Measurements from ENCODE around the gene DOCK2.
"Not testable (repeated sequence)": the region's sequence is repeated elsewhere in the genome, so short reads cannot be mapped to it uniquely, and the experiment has no call there.

Gene DOCK2

GRCh38 chr5:169651526-169651925, 14.5 kb downstream of the DOCK2 start:
- no peaks in the 10 kb centered on the region for H3K9me3 Mint-ChIP-seq
- H3K4me3 Mint-ChIP-seq = peak overlapping the region; percentile 59
- H3K27me3 Mint-ChIP-seq = no peaks in the 10 kb centered on the region
- DNase-seq = no peak
- peak overlapping the region; percentile 95 for H3K27ac Mint-ChIP-seq
- peaks cover 100% of the 10 kb centered on the region for H3K4me1 Mint-ChIP-seq (ENCODE audit: low read depth)
- H3K36me3 Mint-ChIP-seq (ENCODE audit: low read depth) = peaks cover 94% of the 10 kb centered on the region

GRCh38 chr5:169652057-169652456, 15.0 kb downstream of the DOCK2 start:
- no peaks in the 10 kb centered on the region for H3K9me3 Mint-ChIP-seq
- H3K27ac Mint-ChIP-seq = peak overlapping the region; percentile 95
- H3K36me3 Mint-ChIP-seq (ENCODE audit: low read depth) = peaks cover 95% of the 10 kb centered on the region
- H3K4me3 Mint-ChIP-seq = no peak overlapping the region
- DNase-seq = no peak
- no peaks in the 10 kb centered on the region for H3K27me3 Mint-ChIP-seq
- peaks cover 100% of the 10 kb centered on the region for H3K4me1 Mint-ChIP-seq (ENCODE audit: low read depth)

- Mint-ChIP-seq H3K27ac (peak overlapping the region; percentile 95), H3K4me1 (ENCODE audit: low read depth) (peaks cover 97% of the 10 kb centered on the region), H3K9me3 (no peaks in the 10 kb centered on the region), H3K36me3 (ENCODE audit: low read depth) (peaks cover 94% of the 10 kb centered on the region), H3K4me3 (no peak overlapping the region), H3K27me3 (no peaks in the 10 kb centered on the region)
- no peak for DNase-seq
Measured at GRCh38 chr5:169653091-169653490, 16.0 kb downstream of the DOCK2 start.

GRCh38 chr5:169655353-169655752, 18.3 kb downstream of the DOCK2 start:
- peaks cover 89% of the 10 kb centered on the region for H3K36me3 Mint-ChIP-seq (ENCODE audit: low read depth)
- no peak for DNase-seq
- no peak overlapping the region for H3K4me3 Mint-ChIP-seq
- peaks cover 1% of the 10 kb centered on the region for H3K9me3 Mint-ChIP-seq
- peaks cover 85% of the 10 kb centered on the region for H3K4me1 Mint-ChIP-seq (ENCODE audit: low read depth)
- H3K27ac Mint-ChIP-seq = peak overlapping the region; percentile 91
- H3K27me3 Mint-ChIP-seq = no peaks in the 10 kb centered on the region

- peaks cover 5% of the 10 kb centered on the region for H3K9me3 Mint-ChIP-seq
- H3K36me3 Mint-ChIP-seq (ENCODE audit: low read depth) = peaks cover 90% of the 10 kb centered on the region
- peak overlapping the region; percentile 53 for H3K4me3 Mint-ChIP-seq
- no peaks in the 10 kb centered on the region for H3K27me3 Mint-ChIP-seq
- peaks cover 78% of the 10 kb centered on the region for H3K4me1 Mint-ChIP-seq (ENCODE audit: low read depth)
- no peak for DNase-seq
- H3K27ac Mint-ChIP-seq = peak overlapping the region; percentile 91
Measured at GRCh38 chr5:169656125-169656901, 19.2 kb downstream of the DOCK2 start.

GRCh38 chr5:169657127-169657526, 20.1 kb downstream of the DOCK2 start:
- H3K27me3 Mint-ChIP-seq = no peaks in the 10 kb centered on the region
- peak overlapping the region; percentile 91 for H3K27ac Mint-ChIP-seq
- peak overlapping the region; percentile 60 for H3K4me3 Mint-ChIP-seq
- peaks cover 13% of the 10 kb centered on the region for H3K9me3 Mint-ChIP-seq
- peaks cover 75% of the 10 kb centered on the region for H3K4me1 Mint-ChIP-seq (ENCODE audit: low read depth)
- peaks cover 91% of the 10 kb centered on the region for H3K36me3 Mint-ChIP-seq (ENCODE audit: low read depth)
- no peak for DNase-seq

GRCh38 chr5:169662451-169662850, 25.4 kb downstream of the DOCK2 start:
- not testable (repeated sequence) for H3K27me3 Mint-ChIP-seq, H3K4me3 Mint-ChIP-seq, DNase-seq
- peak overlapping the region; percentile 19 for H3K27ac Mint-ChIP-seq
- H3K9me3 Mint-ChIP-seq = peaks cover 21% of the 10 kb centered on the region
- H3K4me1 Mint-ChIP-seq (ENCODE audit: low read depth) = peaks cover 56% of the 10 kb centered on the region
- H3K36me3 Mint-ChIP-seq (ENCODE audit: low read depth) = peaks cover 79% of the 10 kb centered on the region

GRCh38 chr5:169663537-169663936, 26.5 kb downstream of the DOCK2 start:
- DNase-seq = no peak
- H3K4me1 Mint-ChIP-seq (ENCODE audit: low read depth) = peaks cover 52% of the 10 kb centered on the region
- no peak overlapping the region for H3K4me3 Mint-ChIP-seq
- peaks cover 21% of the 10 kb centered on the region for H3K9me3 Mint-ChIP-seq
- no peak overlapping the region for H3K27ac Mint-ChIP-seq
- H3K36me3 Mint-ChIP-seq (ENCODE audit: low read depth) = peaks cover 79% of the 10 kb centered on the region
- H3K27me3 Mint-ChIP-seq = no peaks in the 10 kb centered on the region

GRCh38 chr5:169666365-169666764, 29.3 kb downstream of the DOCK2 start:
- Mint-ChIP-seq H3K27ac (no peak overlapping the region), H3K36me3 (ENCODE audit: low read depth) (peaks cover 80% of the 10 kb centered on the region)

GRCh38 chr5:169667896-169668674, 31.0 kb downstream of the DOCK2 start:
- Mint-ChIP-seq H3K36me3 (ENCODE audit: low read depth) (peaks cover 79% of the 10 kb centered on the region), H3K27ac (peak overlapping the region; percentile 47), H3K4me3 (no peak overlapping the region), H3K9me3 (peaks cover under 1% of the 10 kb centered on the region), H3K4me1 (ENCODE audit: low read depth) (peaks cover 40% of the 10 kb centered on the region), H3K27me3 (no peaks in the 10 kb centered on the region)
- DNase-seq = no peak

More at GRCh38 chr5:169666365-169666764, 29.3 kb downstream of the DOCK2 start:
- no peak for DNase-seq
- Mint-ChIP-seq H3K9me3 (peaks cover 15% of the 10 kb centered on the region), H3K4me3 (no peak overlapping the region), H3K27me3 (no peaks in the 10 kb centered on the region), H3K4me1 (ENCODE audit: low read depth) (peaks cover 50% of the 10 kb centered on the region)

GRCh38 chr5:169668732-169669131, 31.7 kb downstream of the DOCK2 start:
- Mint-ChIP-seq H3K4me3 (no peak overlapping the region), H3K4me1 (ENCODE audit: low read depth) (peaks cover 36% of the 10 kb centered on the region), H3K27ac (peak overlapping the region; percentile 12), H3K9me3 (no peaks in the 10 kb centered on the region), H3K27me3 (no peaks in the 10 kb centered on the region), H3K36me3 (ENCODE audit: low read depth) (peaks cover 77% of the 10 kb centered on the region)
- no peak for DNase-seq

- H3K36me3 Mint-ChIP-seq (ENCODE audit: low read depth) = peaks cover 84% of the 10 kb centered on the region
- no peak for DNase-seq
- no peak overlapping the region for H3K4me3 Mint-ChIP-seq
- H3K27me3 Mint-ChIP-seq = no peaks in the 10 kb centered on the region
- H3K9me3 Mint-ChIP-seq = no peaks in the 10 kb centered on the region
- H3K27ac Mint-ChIP-seq = peak overlapping the region; percentile 78
- peaks cover 24% of the 10 kb centered on the region for H3K4me1 Mint-ChIP-seq (ENCODE audit: low read depth)
Measured at GRCh38 chr5:169670769-169671525, 33.9 kb downstream of the DOCK2 start.

GRCh38 chr5:169682026-169682425, 45.0 kb downstream of the DOCK2 start:
- Mint-ChIP-seq H3K36me3 (ENCODE audit: low read depth) (peaks cover 94% of the 10 kb centered on the region), H3K4me3 (no peak overlapping the region), H3K27me3 (no peaks in the 10 kb centered on the region), H3K27ac (no peak overlapping the region), H3K4me1 (ENCODE audit: low read depth) (no peaks in the 10 kb centered on the region), H3K9me3 (no peaks in the 10 kb centered on the region)
- DNase-seq = no peak

GRCh38 chr5:169686137-169686536, 49.1 kb downstream of the DOCK2 start:
- H3K9me3 Mint-ChIP-seq = no peaks in the 10 kb centered on the region
- no peak overlapping the region for H3K4me3 Mint-ChIP-seq
- H3K36me3 Mint-ChIP-seq (ENCODE audit: low read depth) = peaks cover 98% of the 10 kb centered on the region
- H3K4me1 Mint-ChIP-seq (ENCODE audit: low read depth) = no peaks in the 10 kb centered on the region
- no peaks in the 10 kb centered on the region for H3K27me3 Mint-ChIP-seq
- DNase-seq = no peak
- no peak overlapping the region for H3K27ac Mint-ChIP-seq
